Sigmoid colon (tissue), 7 donors: ENCODE data around the gene RBM33. TPM values are rescaled to one million over a fixed set of nuclear protein-coding genes. Genes with fewer than 3 reads are reported as not detected.

Source experiments
- DNase-seq: peaks from one replicate; pipeline ENCODE4 v3.0.0-alpha.2; 2019
- H3K27ac ChIP-seq, 4 donors: fragments of 200-600 bp; sonication (generic); one replicate each; pipeline ENCODE4 v1.5.1; 2016 to 2019; ENCODE audit warnings: mild to moderate bottlenecking in 1 of 4
- H3K27me3 ChIP-seq, 3 donors: fragments of 200-600 bp; sonication (generic); one replicate each; pipeline ENCODE4 v1.5.1; 2019; ENCODE audit warnings: mild to moderate bottlenecking in 1 of 3
- H3K36me3 ChIP-seq, 4 donors: fragments of 200-600 bp; sonication (generic); one replicate each; pipeline ENCODE4 v1.5.1; 2016 to 2019
- H3K4me1 ChIP-seq, 4 donors: fragments of 200-600 bp; sonication (generic); one replicate each; pipeline ENCODE4 v1.5.1; 2017 to 2019
- H3K4me3 ChIP-seq, 4 donors: fragments of 200-600 bp; sonication (generic); one replicate each; pipeline ENCODE4 v1.5.1; 2017 to 2019; ENCODE audit warnings: mild to moderate bottlenecking in 2 of 4, moderate library complexity in 1 of 4
- H3K9me3 ChIP-seq, 4 donors: fragments of 200-600 bp in 3 of 4; sonication (generic) in 3 of 4; one replicate each; pipeline versions ENCODE4 v1.5.1 to v1.6.1; 2013 to 2019
- CTCF ChIP-seq, 4 experiments: fragments of 450-650 bp in 3 of 4; fragments of 200-600 bp in 1 of 4; IDR thresholded peaks; one replicate each; pipeline ENCODE4 v1.5.1; 2016 to 2019; ENCODE audit warnings: antibody characterized with exemption in 4 of 4, mild to moderate bottlenecking in 3 of 4, moderate library complexity in 2 of 4
- EP300 ChIP-seq, 4 donors: sonication (generic); formaldehyde crosslinking; IDR thresholded peaks; one replicate each; pipeline ENCODE4 v1.6.1; 2017; ENCODE audit warnings: antibody characterized with exemption in 4 of 4
- POLR2A ChIP-seq, 2 donors: fragments of 450-650 bp; IDR thresholded peaks; one replicate each; pipeline ENCODE4 v1.6.1; 2016; ENCODE audit warnings: antibody characterized with exemption in 2 of 2, mild to moderate bottlenecking in 2 of 2, moderate library complexity in 2 of 2
- POLR2AphosphoS5 ChIP-seq, 4 donors: sonication (generic); formaldehyde crosslinking; IDR thresholded peaks; one replicate each; pipeline ENCODE4 v1.6.1; 2017; ENCODE audit warnings: antibody characterized with exemption in 4 of 4
- WGBS, 2 donors: extraction: QIAGEN DNeasy Blood & Tissue Kit; methylation state at CpG; one replicate each; pipeline ENCODE4 v1.1.7; 2013; 5-methylcytosine and 5-hydroxymethylcytosine counted together
- intact Hi-C: fragments of 100-400 bp; cut with DNase I; formaldehyde crosslinking; loops from one replicate; pipeline ENCODE4 v1.15.1; 2023
- polyA plus RNA-seq, 3 donors: library from polyadenylated mRNA; stranded (reverse); fragments of 200-250 nt; gene quantifications; one replicate each; pipeline ENCODE4 v1.2.3, GENCODE V29; 2013
- total RNA-seq, 4 donors: library from RNA; depleted of rRNA; stranded (reverse); fragments of >200 nt; gene quantifications; one replicate each; pipeline ENCODE4 v1.1.0, GENCODE V29; 2016
- donor health status: healthy with polysubstance abuse.
- donor health status: Bipolar disorder and iron deficiency.
- donor health status: healthy.

The RBM33 gene
- total and polyA plus RNA-seq, 7 donors = 3.6 to 60.4 (median 30.8) TPM

GRCh38 chr7:155725006-155725355 is 80.5 kb downstream of the RBM33 start:
- Histone ChIP-seq H3K27me3 (no peaks in the 10 kb centered on the region), H3K36me3 (peaks cover 0 to 21% (median 5%) of the 10 kb centered on the region in 4 donors), H3K9me3 (no peaks in the 10 kb centered on the region), H3K4me3 (no peak overlapping the region), H3K4me1 (peaks cover 0 to 40% (median 8%) of the 10 kb centered on the region in 4 donors), H3K27ac (no peak overlapping the region)
- 66 to 88% methylated on average over 2 of the region's 2 CpGs for WGBS, 2 donors
- intact Hi-C loops = no loop called here
- no peak for DNase-seq
- TF ChIP-seq POLR2A (IDR thresholded peaks at IDR 0.05) (no peak), EP300 (IDR thresholded peaks at IDR 0.05) (no peak), POLR2AphosphoS5 (IDR thresholded peaks at IDR 0.05) (no peak), CTCF (IDR thresholded peaks at IDR 0.05) (no peak)

- 95 to 96% methylated on average over 10 of the region's 10 CpGs for WGBS, 2 donors
- TF ChIP-seq POLR2A (IDR thresholded peaks at IDR 0.05) = no peak
- no peak for TF ChIP-seq CTCF (IDR thresholded peaks at IDR 0.05)
- no peak for TF ChIP-seq EP300 (IDR thresholded peaks at IDR 0.05)
- no peak for TF ChIP-seq POLR2AphosphoS5 (IDR thresholded peaks at IDR 0.05)
- no peak overlapping the region for H3K27ac ChIP-seq
Measured at GRCh38 chr7:155727616-155728015, 83.2 kb downstream of the RBM33 start.

DNA sequence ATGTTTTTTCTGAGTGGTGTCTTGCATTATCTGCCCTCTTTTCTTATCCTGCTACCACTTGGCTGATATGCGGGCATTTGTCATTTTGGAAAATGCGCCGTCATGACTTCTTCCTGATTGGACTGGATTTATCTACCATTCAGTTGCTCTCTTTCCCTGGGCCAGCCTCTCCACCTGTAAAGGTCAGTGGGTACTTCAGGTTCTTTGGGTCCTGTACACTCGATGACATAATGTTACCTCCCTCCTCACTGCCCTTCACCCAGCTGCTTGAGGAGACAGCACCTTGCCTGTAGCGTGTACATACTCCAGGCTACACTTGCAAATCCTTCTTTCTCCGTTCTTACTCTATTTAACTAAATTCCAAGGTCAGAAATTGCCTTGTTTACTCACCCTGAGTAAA is 83.7 kb downstream of the RBM33 start:
- no peaks in the 10 kb centered on the region for H3K27me3 ChIP-seq
- peaks cover 0 to 18% (median 7%) of the 10 kb centered on the region in 4 donors for H3K4me1 ChIP-seq
- H3K27ac ChIP-seq = no peak overlapping the region
- no peak for TF ChIP-seq CTCF (IDR thresholded peaks at IDR 0.05)
- no peak for TF ChIP-seq POLR2A (IDR thresholded peaks at IDR 0.05)
- TF ChIP-seq POLR2AphosphoS5 (IDR thresholded peaks at IDR 0.05) = no peak
- TF ChIP-seq EP300 (IDR thresholded peaks at IDR 0.05) = no peak
- no peaks in the 10 kb centered on the region for H3K9me3 ChIP-seq
- peaks cover 0 to 17% (median 5%) of the 10 kb centered on the region in 4 donors for H3K36me3 ChIP-seq
- DNase-seq = no peak
- intact Hi-C loops = no loop called here
- WGBS, 2 donors = 70 to 93% methylated on average over 6 of the region's 6 CpGs
- no peak overlapping the region for H3K4me3 ChIP-seq

More at GRCh38 chr7:155727616-155728015, 83.2 kb downstream of the RBM33 start:
- H3K36me3 ChIP-seq = peaks cover 0 to 17% (median 5%) of the 10 kb centered on the region in 4 donors
- peaks cover 0 to 23% (median 7%) of the 10 kb centered on the region in 4 donors for H3K4me1 ChIP-seq
- intact Hi-C loops = no loop called here
- no peak for DNase-seq
- no peak overlapping the region for H3K4me3 ChIP-seq
- no peaks in the 10 kb centered on the region for H3K27me3 ChIP-seq
- H3K9me3 ChIP-seq = no peaks in the 10 kb centered on the region

DNA sequence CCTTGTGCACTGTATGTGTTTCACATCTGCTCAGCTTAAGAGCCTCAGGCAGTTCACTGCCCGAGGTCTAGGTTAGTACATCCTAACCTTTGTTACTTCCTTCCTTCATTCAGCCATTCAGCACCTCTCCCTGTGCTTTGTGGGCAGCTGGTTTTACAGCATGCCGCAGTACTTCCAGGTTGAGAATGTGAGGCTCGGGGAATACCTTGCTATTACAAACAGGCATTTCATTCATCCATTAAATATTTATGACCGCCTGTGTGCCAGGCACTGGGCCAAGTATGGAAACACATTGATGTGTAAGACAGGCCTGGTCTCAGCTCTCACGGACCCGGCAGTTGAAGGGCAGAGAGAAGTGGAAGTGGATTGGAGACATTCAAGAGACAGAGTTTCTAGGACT is 85.4 kb downstream of the RBM33 start:
- Histone ChIP-seq H3K4me1 (peaks cover 0 to 16% (median 7%) of the 10 kb centered on the region in 4 donors), H3K9me3 (no peaks in the 10 kb centered on the region), H3K27me3 (no peaks in the 10 kb centered on the region), H3K27ac (no peak overlapping the region), H3K4me3 (no peak overlapping the region), H3K36me3 (peaks cover 0 to 17% (median 5%) of the 10 kb centered on the region in 4 donors)
- WGBS, 2 donors = 18 to 60% methylated on average over 6 of the region's 6 CpGs
- no peak for TF ChIP-seq POLR2AphosphoS5 (IDR thresholded peaks at IDR 0.05)
- no peak for TF ChIP-seq EP300 (IDR thresholded peaks at IDR 0.05)
- no peak for TF ChIP-seq POLR2A (IDR thresholded peaks at IDR 0.05)
- no peak for TF ChIP-seq CTCF (IDR thresholded peaks at IDR 0.05)
- intact Hi-C loops = no loop called here
- DNase-seq = no peak

DNA sequence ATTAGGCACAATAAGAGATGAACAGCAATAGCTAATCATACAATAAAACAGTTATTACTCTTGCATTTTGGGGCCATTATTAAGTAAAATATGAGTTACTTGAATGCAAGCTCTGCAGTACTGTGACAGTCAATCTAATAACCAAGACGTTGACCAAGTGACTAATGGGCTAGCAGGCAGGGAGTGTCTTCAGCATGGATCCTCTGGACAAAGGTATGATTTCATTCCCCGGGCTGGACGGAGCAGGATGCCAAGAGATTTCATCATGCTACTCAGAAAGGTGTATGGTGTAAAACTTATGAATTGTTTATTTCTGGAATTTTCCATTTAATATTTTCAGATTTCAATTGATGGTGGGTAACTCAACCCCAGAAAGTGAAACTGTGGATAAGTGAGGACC is 86.9 kb downstream of the RBM33 start:
- 79 to 87% methylated on average over 3 of the region's 3 CpGs for WGBS, 2 donors

More for the DNA sequence above, 86.9 kb downstream of the RBM33 start:
- DNase-seq = no peak
- Histone ChIP-seq H3K36me3 (peaks cover 0 to 17% (median 5%) of the 10 kb centered on the region in 4 donors), H3K4me3 (no peak overlapping the region), H3K9me3 (no peaks in the 10 kb centered on the region), H3K27ac (no peak overlapping the region), H3K27me3 (no peaks in the 10 kb centered on the region), H3K4me1 (peaks cover 0 to 16% (median 7%) of the 10 kb centered on the region in 4 donors)
- intact Hi-C loops = no loop called here
- TF ChIP-seq CTCF (IDR thresholded peaks at IDR 0.05) = no peak
